Measurements from ENCODE around the gene KIF26B.

KIF26B gene

DNA sequence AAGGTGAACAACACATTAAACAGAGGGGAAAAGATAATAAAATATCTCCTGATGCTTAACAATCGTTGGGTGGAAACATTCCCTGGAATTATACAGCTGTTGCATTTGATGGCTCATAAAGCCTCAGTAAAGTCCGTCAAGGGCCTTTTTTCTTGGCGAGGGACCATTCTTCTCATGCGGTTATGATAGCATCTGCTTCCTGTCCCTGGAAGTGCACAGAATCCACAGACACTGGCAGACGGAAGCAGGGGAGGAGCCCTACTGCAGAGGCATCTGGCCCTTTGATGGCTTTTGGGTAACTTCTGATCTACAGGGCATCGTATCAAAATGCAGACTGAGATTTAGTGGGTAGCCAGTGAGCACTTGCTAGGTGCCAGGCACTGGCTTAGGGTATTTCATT is 286.9 kb downstream of the KIF26B start:
- TF ChIP-seq, protein P1, sequence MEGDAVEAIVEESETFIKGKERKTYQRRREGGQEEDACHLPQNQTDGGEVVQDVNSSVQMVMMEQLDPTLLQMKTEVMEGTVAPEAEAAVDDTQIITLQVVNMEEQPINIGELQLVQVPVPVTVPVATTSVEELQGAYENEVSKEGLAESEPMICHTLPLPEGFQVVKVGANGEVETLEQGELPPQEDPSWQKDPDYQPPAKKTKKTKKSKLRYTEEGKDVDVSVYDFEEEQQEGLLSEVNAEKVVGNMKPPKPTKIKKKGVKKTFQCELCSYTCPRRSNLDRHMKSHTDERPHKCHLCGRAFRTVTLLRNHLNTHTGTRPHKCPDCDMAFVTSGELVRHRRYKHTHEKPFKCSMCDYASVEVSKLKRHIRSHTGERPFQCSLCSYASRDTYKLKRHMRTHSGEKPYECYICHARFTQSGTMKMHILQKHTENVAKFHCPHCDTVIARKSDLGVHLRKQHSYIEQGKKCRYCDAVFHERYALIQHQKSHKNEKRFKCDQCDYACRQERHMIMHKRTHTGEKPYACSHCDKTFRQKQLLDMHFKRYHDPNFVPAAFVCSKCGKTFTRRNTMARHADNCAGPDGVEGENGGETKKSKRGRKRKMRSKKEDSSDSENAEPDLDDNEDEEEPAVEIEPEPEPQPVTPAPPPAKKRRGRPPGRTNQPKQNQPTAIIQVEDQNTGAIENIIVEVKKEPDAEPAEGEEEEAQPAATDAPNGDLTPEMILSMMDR (conservative IDR thresholded peaks at IDR 0.05; ENCODE audit: low read length), result no peak
- no peak for TF ChIP-seq EZH2phosphoT487 (IDR thresholded peaks at IDR 0.05; ENCODE audit: borderline replicate concordance)
- no peaks in the 10 kb centered on the region for H3K9me2 ChIP-seq (replicated peaks; ENCODE audit: low read depth, low read length)
- H3K9me3 ChIP-seq (ENCODE audit: insufficient read depth, low read depth, low read length), result no peaks in the 10 kb centered on the region
- H3K36me3 ChIP-seq (ENCODE audit: insufficient read depth, low read length), result no peaks in the 10 kb centered on the region
- H3K4me3 ChIP-seq (ENCODE audit: low read length, poor library complexity, severe bottlenecking), result no peak overlapping the region
- no peak overlapping the region for H3K9ac ChIP-seq (ENCODE audit: low read depth, low read length, poor library complexity, severe bottlenecking)
- peaks cover 12% of the 10 kb centered on the region for H3K4me1 ChIP-seq (ENCODE audit: insufficient read depth, low read length, poor library complexity, severe bottlenecking)
- no peaks in the 10 kb centered on the region for H3K27me3 ChIP-seq (ENCODE audit: insufficient read depth, low read length, poor library complexity, severe bottlenecking)
- no peaks in the 10 kb centered on the region for H4K20me1 ChIP-seq (ENCODE audit: insufficient read depth, low read length, poor library complexity, severe bottlenecking)
- peak overlapping the region; percentile 21 for H3K4me2 ChIP-seq (ENCODE audit: low read depth, low read length, poor library complexity, severe bottlenecking)
- H3K79me2 ChIP-seq (ENCODE audit: insufficient read depth, low read length), result no peaks in the 10 kb centered on the region
- no peak overlapping the region for H2AFZ ChIP-seq (ENCODE audit: low read length)
- H3F3A ChIP-seq (ENCODE audit: low read depth), result no peaks in the 10 kb centered on the region

DNA sequence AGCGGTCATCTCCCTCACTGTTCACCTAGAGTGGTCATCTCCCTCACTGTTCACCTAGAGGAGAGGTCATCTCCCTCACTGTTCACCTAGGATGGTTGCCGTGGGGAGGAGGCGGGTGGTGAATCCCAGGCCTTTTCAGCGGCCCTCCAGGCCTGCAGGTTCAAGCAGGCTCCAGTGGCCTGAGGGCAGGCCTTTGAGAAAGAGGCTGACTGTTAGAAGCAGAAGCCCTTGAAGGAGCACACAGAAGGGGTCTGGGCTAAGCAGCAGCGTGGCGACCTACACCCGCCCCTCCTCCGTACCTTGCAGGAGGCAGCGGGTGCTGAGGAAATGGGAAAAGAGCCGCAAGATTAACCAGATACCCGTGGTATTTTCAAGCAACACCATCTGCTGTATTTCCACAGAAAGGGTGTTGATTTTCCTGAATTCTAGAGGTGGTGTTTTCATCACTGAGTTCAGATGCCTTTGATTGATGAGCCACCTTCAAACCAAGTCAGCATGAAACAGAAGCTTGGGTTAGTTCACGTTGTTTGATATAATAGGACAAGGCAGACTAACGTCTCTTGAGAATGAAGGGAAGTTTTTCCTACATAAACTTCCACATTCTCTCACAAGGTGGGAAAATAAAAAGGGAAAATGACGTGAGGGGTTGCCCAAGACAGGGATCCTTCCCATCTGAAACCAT is 289.5 kb downstream of the KIF26B start:
- Histone ChIP-seq H3K9ac (ENCODE audit: low read depth, low read length, poor library complexity, severe bottlenecking) (no peak overlapping the region), H3K4me2 (ENCODE audit: low read depth, low read length, poor library complexity, severe bottlenecking) (no peak overlapping the region), H4K20me1 (ENCODE audit: insufficient read depth, low read length, poor library complexity, severe bottlenecking) (no peaks in the 10 kb centered on the region), H3F3A (ENCODE audit: low read depth) (no peaks in the 10 kb centered on the region), H3K36me3 (ENCODE audit: insufficient read depth, low read length) (no peaks in the 10 kb centered on the region), H2AFZ (ENCODE audit: low read length) (no peak overlapping the region), H3K4me1 (ENCODE audit: insufficient read depth, low read length, poor library complexity, severe bottlenecking) (peaks cover 12% of the 10 kb centered on the region), H3K4me3 (ENCODE audit: low read length, poor library complexity, severe bottlenecking) (no peak overlapping the region), H3K9me2 (replicated peaks; ENCODE audit: low read depth, low read length) (no peaks in the 10 kb centered on the region), H3K79me2 (ENCODE audit: insufficient read depth, low read length) (no peaks in the 10 kb centered on the region), H3K27me3 (ENCODE audit: insufficient read depth, low read length, poor library complexity, severe bottlenecking) (no peaks in the 10 kb centered on the region), H3K9me3 (ENCODE audit: insufficient read depth, low read depth, low read length) (no peaks in the 10 kb centered on the region)
- TF ChIP-seq EZH2phosphoT487 (IDR thresholded peaks at IDR 0.05; ENCODE audit: borderline replicate concordance), result no peak
- TF ChIP-seq, protein P1 (conservative IDR thresholded peaks at IDR 0.05; ENCODE audit: low read length), result no peak

DNA sequence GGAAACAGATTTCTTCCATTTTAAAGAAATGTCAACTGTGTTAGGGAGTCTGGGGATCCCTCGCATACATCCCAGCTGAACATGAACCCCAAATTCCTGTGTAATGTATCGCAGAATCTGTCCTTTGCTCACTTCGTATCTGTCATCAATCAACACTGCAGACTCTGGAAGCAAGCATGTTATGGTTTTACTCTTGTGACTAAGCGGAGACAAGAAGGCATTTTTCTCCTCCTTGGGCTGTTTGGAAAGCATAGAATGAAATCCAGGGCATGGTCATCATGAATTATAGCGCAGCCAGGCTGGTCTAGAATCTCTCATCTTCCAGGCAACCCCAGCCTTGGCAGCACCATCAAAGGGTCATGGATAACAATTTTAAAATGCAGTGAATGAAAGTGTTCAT is 290.2 kb downstream of the KIF26B start:
- no peaks in the 10 kb centered on the region for H3K27me3 ChIP-seq (ENCODE audit: insufficient read depth, low read length, poor library complexity, severe bottlenecking)
- H4K20me1 ChIP-seq (ENCODE audit: insufficient read depth, low read length, poor library complexity, severe bottlenecking), result no peaks in the 10 kb centered on the region

More for the DNA sequence above, 290.2 kb downstream of the KIF26B start:
- no peaks in the 10 kb centered on the region for H3K36me3 ChIP-seq (ENCODE audit: insufficient read depth, low read length)
- no peak overlapping the region for H3K4me2 ChIP-seq (ENCODE audit: low read depth, low read length, poor library complexity, severe bottlenecking)
- TF ChIP-seq, protein P1 (conservative IDR thresholded peaks at IDR 0.05; ENCODE audit: low read length), result no peak
- TF ChIP-seq EZH2phosphoT487 (IDR thresholded peaks at IDR 0.05; ENCODE audit: borderline replicate concordance), result no peak
- H3F3A ChIP-seq (ENCODE audit: low read depth), result no peaks in the 10 kb centered on the region
- no peaks in the 10 kb centered on the region for H3K9me2 ChIP-seq (replicated peaks; ENCODE audit: low read depth, low read length)
- no peak overlapping the region for H3K4me3 ChIP-seq (ENCODE audit: low read length, poor library complexity, severe bottlenecking)
- H3K9me3 ChIP-seq (ENCODE audit: insufficient read depth, low read depth, low read length), result no peaks in the 10 kb centered on the region
- no peak overlapping the region for H2AFZ ChIP-seq (ENCODE audit: low read length)
- H3K4me1 ChIP-seq (ENCODE audit: insufficient read depth, low read length, poor library complexity, severe bottlenecking), result peaks cover 12% of the 10 kb centered on the region
- no peaks in the 10 kb centered on the region for H3K79me2 ChIP-seq (ENCODE audit: insufficient read depth, low read length)
- no peak overlapping the region for H3K9ac ChIP-seq (ENCODE audit: low read depth, low read length, poor library complexity, severe bottlenecking)

Measured in Loucy (cell line).